Gastrocnemius medialis (tissue), 4 donors: ENCODE measurements around the gene SPATS2L. TPM values are rescaled to one million over a fixed set of nuclear protein-coding genes. Genes with fewer than 3 reads are reported as not detected.

ENCODE experiments used
- ATAC-seq, 2 donors: fragments of 150-250 bp; one replicate each; pipeline ENCODE4 v1.9.1; 2016
- DNase-seq, 2 donors: peaks; one replicate each; pipeline ENCODE4 v3.0.0-alpha.2; 2019
- H3K27ac ChIP-seq, 4 donors: fragments of 200-600 bp; sonication (generic); 1 replicate in 1 of 4; 2 replicates in 3 of 4; pipeline ENCODE4 v1.5.1; 2016 to 2018; ENCODE audit warnings: mild to moderate bottlenecking in 2 of 4, moderate library complexity in 1 of 4
- H3K27me3 ChIP-seq, 3 donors: fragments of 200-600 bp; sonication (generic) in 2 of 3; 1 replicate in 1 of 3; 2 replicates in 2 of 3; pipeline versions ENCODE4 v1.5.1 to v1.6.0; 2016 to 2019; ENCODE audit warnings: mild to moderate bottlenecking in 1 of 3, moderate library complexity in 1 of 3
- H3K36me3 ChIP-seq, 2 donors: fragments of 200-600 bp; sonication (generic) in 1 of 2; one replicate each; pipeline ENCODE4 v1.5.1; 2017 to 2018
- H3K4me1 ChIP-seq, 2 donors: fragments of 200-600 bp; sonication (generic) in 1 of 2; one replicate each; pipeline ENCODE4 v1.5.1; 2016 to 2017; ENCODE audit warnings: mild to moderate bottlenecking in 2 of 2
- H3K4me3 ChIP-seq, 4 donors: fragments of 200-600 bp; sonication (generic) in 3 of 4; 1 replicate in 1 of 4; 2 replicates in 3 of 4; pipeline ENCODE4 v1.5.1; 2016 to 2019; ENCODE audit warnings: mild to moderate bottlenecking in 2 of 4
- H3K9me3 ChIP-seq, 3 donors: fragments of 200-600 bp; sonication (generic) in 2 of 3; 1 replicate in 1 of 3; 2 replicates in 2 of 3; pipeline ENCODE4 v1.5.1; 2016 to 2019
- CTCF ChIP-seq, 5 experiments: fragments of 450-650 bp in 3 of 5; fragments of 200-600 bp in 2 of 5; sonication (generic) in 2 of 5; IDR thresholded peaks in 4 of 5; conservative IDR thresholded peaks in 1 of 5; 1 replicate in 4 of 5; 2 replicates in 1 of 5; pipeline ENCODE4 v1.5.1; 2016 to 2019; ENCODE audit warnings: antibody characterized with exemption in 5 of 5, mild to moderate bottlenecking in 3 of 5, moderate library complexity in 3 of 5
- POLR2A ChIP-seq, 2 donors: fragments of 450-650 bp; IDR thresholded peaks; one replicate each; pipeline ENCODE4 v1.6.1; 2017; ENCODE audit warnings: antibody characterized with exemption in 2 of 2, mild to moderate bottlenecking in 2 of 2, moderate library complexity in 2 of 2
- in situ Hi-C, 4 donors: fragments of 200-750 bp; cut with MboI; loops; one replicate each; pipeline versions ENCODE4 v1.15.0 to v1.8.0; 2017; ENCODE audit warnings: low sequenced_read_pairs in 4 of 4
- intact Hi-C: fragments of 100-400 bp; cut with DNase I; formaldehyde crosslinking; loops from one replicate; pipeline ENCODE4 v1.15.1; 2023; ENCODE audit warnings: low total_unique reads
- total RNA-seq, 4 donors: library from RNA; depleted of rRNA; stranded (reverse); fragments of >200 nt; gene quantifications; one replicate each; pipeline versions ENCODE4 v1.1.0 to v1.2.3, GENCODE V29; 2016

SPATS2L gene
- total RNA-seq, 4 donors from 2014 or later = 34.0 to 74.2 (median 52.3) TPM

GRCh38 chr2:200336980-200337615, 30.6 kb downstream of the SPATS2L start:
- Histone ChIP-seq H3K36me3 (no peaks in the 10 kb centered on the region), H3K4me3 (no peak overlapping the region), H3K27me3 (no peaks in the 10 kb centered on the region), H3K4me1 (peaks cover 29 to 31% of the 10 kb centered on the region in 2 donors), H3K9me3 (no peaks in the 10 kb centered on the region), H3K27ac (peak overlapping the region in 1 of 4 donors; percentile 23)
- intact Hi-C loops (no loop called here), in situ Hi-C loops (no loop called here)
- TF ChIP-seq POLR2A (IDR thresholded peaks at IDR 0.05) (no peak), CTCF (IDR thresholded peaks at IDR 0.05 in 4 of 5, conservative IDR thresholded peaks at IDR 0.05 in 1 of 5) (no peak)
- ATAC-seq (no peak), DNase-seq (no peak)

- H3K27me3 ChIP-seq = no peaks in the 10 kb centered on the region
- TF ChIP-seq CTCF (IDR thresholded peaks at IDR 0.05 in 4 of 5, conservative IDR thresholded peaks at IDR 0.05 in 1 of 5) (no peak), POLR2A (IDR thresholded peaks at IDR 0.05) (no peak)
- H3K4me3 ChIP-seq = no peak overlapping the region
- in situ Hi-C loops = no loop called here
- no peaks in the 10 kb centered on the region for H3K36me3 ChIP-seq
- H3K27ac ChIP-seq = peak overlapping the region in 1 of 4 donors; percentile 23
- DNase-seq = no peak
- H3K4me1 ChIP-seq = peaks cover 29 to 31% of the 10 kb centered on the region in 2 donors
- peak in 1 of 2 donors; percentile 66 for ATAC-seq
- intact Hi-C loops = no loop called here
- H3K9me3 ChIP-seq = no peaks in the 10 kb centered on the region
Measured at GRCh38 chr2:200337621-200338020, 31.1 kb downstream of the SPATS2L start.

GRCh38 chr2:200338692-200339091, 32.2 kb downstream of the SPATS2L start:
- TF ChIP-seq CTCF (IDR thresholded peaks at IDR 0.05 in 4 of 5, conservative IDR thresholded peaks at IDR 0.05 in 1 of 5) (no peak), POLR2A (IDR thresholded peaks at IDR 0.05) (no peak)
- no peaks in the 10 kb centered on the region for H3K36me3 ChIP-seq
- peak overlapping the region in 1 of 4 donors; percentile 3 for H3K27ac ChIP-seq
- H3K9me3 ChIP-seq = peaks cover 0 to 5% (median 0%) of the 10 kb centered on the region in 3 donors
- H3K4me3 ChIP-seq = no peak overlapping the region
- intact Hi-C loops (no loop called here), in situ Hi-C loops (no loop called here)
- H3K4me1 ChIP-seq = peaks cover 29 to 31% of the 10 kb centered on the region in 2 donors
- DNase-seq (no peak), ATAC-seq (peak; percentile 30 to 60)
- no peaks in the 10 kb centered on the region for H3K27me3 ChIP-seq

DNA sequence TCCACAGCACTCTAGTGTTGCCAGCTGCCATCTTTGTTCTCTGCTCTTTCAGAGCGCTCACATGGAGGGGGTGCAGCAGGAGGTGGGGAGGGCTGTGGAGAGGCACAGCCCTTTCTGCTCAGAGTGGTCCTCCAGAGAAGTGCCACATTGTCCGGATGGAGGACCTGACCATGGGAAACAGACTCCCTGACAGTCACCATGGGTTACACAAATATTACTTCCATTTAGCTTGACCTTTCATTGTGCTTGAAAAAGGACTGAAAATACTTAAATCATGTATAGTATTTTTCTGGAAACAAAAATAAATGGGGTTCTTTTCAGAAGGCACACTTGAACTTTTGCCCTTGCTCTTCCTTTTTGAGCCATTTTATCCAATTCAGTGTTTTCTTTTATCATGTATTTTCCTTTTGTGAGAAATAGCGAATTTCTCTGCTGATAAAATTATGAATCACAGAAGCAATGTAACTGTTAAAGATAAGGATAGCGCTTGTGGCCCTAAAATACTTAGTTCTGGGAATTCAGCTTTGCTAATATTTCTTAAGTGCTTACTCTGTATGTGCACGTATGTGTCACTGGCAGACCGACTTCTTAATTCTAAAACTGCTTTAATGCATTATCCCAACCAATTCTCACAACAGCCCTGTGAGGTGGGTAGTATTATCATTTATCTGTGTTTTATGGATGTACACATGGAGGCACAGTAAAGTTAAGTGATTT, 34.2 kb downstream of the SPATS2L start:
- intact Hi-C loops = no loop called here
- DNase-seq = no peak
- H3K36me3 ChIP-seq = no peaks in the 10 kb centered on the region
- ATAC-seq = no peak
- H3K9me3 ChIP-seq = peaks cover 0 to 5% (median 0%) of the 10 kb centered on the region in 3 donors
- peaks cover 35 to 37% of the 10 kb centered on the region in 2 donors for H3K4me1 ChIP-seq
- in situ Hi-C loops = no loop called here
- no peak overlapping the region for H3K4me3 ChIP-seq
- TF ChIP-seq CTCF (IDR thresholded peaks at IDR 0.05 in 4 of 5, conservative IDR thresholded peaks at IDR 0.05 in 1 of 5) (no peak), POLR2A (IDR thresholded peaks at IDR 0.05) (no peak)
- no peaks in the 10 kb centered on the region for H3K27me3 ChIP-seq
- H3K27ac ChIP-seq = no peak overlapping the region
